GM18909 (cell line): Measurements from ENCODE around the gene CTNND1.
"Not testable (repeated sequence)": the region's sequence is repeated elsewhere in the genome, so short reads cannot be mapped to it uniquely, and the experiment has no call there.

Experiments
- ATAC-seq: cut with Tn5 transposase; IDR thresholded peaks from one replicate; pipeline ENCODE4 v1.9.1; 2021; ENCODE audit warnings: mild to moderate bottlenecking; ENCODE audit not compliant: unreplicated experiment, poor library complexity

The CTNND1 gene

GRCh38 chr11:57761301-57762234 is at the start of gene CTNND1:
CTNND1 (plus strand) TSS chr11:57761802; CDS start chr11:57791479, 29,677 bp downstream.
- ATAC-seq, result peak; percentile 96

- peak; percentile 94 for ATAC-seq
Observed at GRCh38 chr11:57712256-57713150, 49.1 kb upstream of the CTNND1 start, which contains the start of gene TMX2. TMX2 (plus strand) TSS chr11:57712593; CDS start chr11:57712619, 26 bp downstream.

- no peak for ATAC-seq
Observed at GRCh38 chr11:57713835-57714234, 47.8 kb upstream of the CTNND1 start.

- ATAC-seq, result not testable (repeated sequence)
Observed at GRCh38 chr11:57716726-57717125, 44.9 kb upstream of the CTNND1 start.

- ATAC-seq, result no peak
Observed at GRCh38 chr11:57727185-57727584, 34.4 kb upstream of the CTNND1 start.

GRCh38 chr11:57728829-57729228 is 32.8 kb upstream of the CTNND1 start:
- no peak for ATAC-seq

GRCh38 chr11:57729479-57729878 is 32.1 kb upstream of the CTNND1 start:
- peak; percentile 46 for ATAC-seq

GRCh38 chr11:57732661-57733060 is 28.9 kb upstream of the CTNND1 start:
- ATAC-seq, result no peak

GRCh38 chr11:57735619-57736298 is 25.8 kb upstream of the CTNND1 start:
- ATAC-seq, result peak; percentile 48

- ATAC-seq, result peak; percentile 92
Observed at GRCh38 chr11:57741132-57742086, 20.2 kb upstream of the CTNND1 start, which contains the start of gene SELENOH. SELENOH (plus strand) TSS chr11:57741491; CDS start chr11:57741596, 105 bp downstream.

GRCh38 chr11:57742087-57742452 is 19.5 kb upstream of the CTNND1 start:
- no peak for ATAC-seq

GRCh38 chr11:57744357-57744756 is 17.2 kb upstream of the CTNND1 start:
- no peak for ATAC-seq

GRCh38 chr11:57745206-57745605 is 16.4 kb upstream of the CTNND1 start:
- no peak for ATAC-seq

- no peak for ATAC-seq
Observed at GRCh38 chr11:57746920-57747319, 14.7 kb upstream of the CTNND1 start.

GRCh38 chr11:57751176-57751575 is 10.4 kb upstream of the CTNND1 start:
- ATAC-seq, result no peak

GRCh38 chr11:57751676-57752253 is 9.8 kb upstream of the CTNND1 start, which contains the start of gene BTBD18:
BTBD18 (minus strand) TSS chr11:57751819; CDS start chr11:57751188, 631 bp downstream.
- ATAC-seq, result no peak

GRCh38 chr11:57752954-57753353 is 8.6 kb upstream of the CTNND1 start:
- ATAC-seq, result no peak

GRCh38 chr11:57758174-57758573 is 3.4 kb upstream of the CTNND1 start:
- ATAC-seq, result no peak
